ENCODE data around the gene WNK2. TPM values are rescaled to one million over a fixed set of nuclear protein-coding genes. Genes with fewer than 3 reads are reported as not detected.

The WNK2 gene
- total RNA-seq, 1 donor from 2014 or later = 1.9 TPM

DNA sequence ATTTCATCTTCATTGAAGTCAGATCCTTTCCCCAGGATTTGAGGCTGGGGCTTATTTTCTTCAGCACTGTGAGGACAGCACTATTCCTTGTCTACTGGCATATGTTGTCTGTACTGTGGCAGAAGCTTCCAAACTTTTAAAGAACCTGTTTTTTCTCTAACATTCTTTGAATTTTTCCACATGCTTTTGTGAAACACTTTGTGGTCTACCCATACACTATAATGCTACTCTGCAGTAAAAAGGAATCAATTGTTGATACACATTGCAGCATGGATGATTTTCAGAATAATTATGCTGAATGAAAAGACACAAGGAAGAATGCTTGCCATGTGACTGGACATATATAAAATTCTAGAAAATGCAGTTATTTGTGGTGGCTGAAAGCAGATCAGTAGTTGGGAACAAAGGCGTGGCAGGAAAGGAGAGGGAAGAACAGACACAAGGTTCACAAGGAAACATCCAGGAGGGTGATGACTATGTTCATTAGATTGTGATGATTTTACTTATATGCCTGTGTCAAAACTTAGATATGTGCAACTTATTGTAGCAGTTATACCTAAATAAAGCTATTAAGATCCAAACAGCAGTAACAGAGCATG is 96.8 kb downstream of the WNK2 start:
- no peaks in the 10 kb centered on the region for H3K36me3 Mint-ChIP-seq (ENCODE audit: low read depth, unreplicated experiment)
- Histone ChIP-seq H3K36me3 (ENCODE audit: insufficient read depth, low read length) (no peaks in the 10 kb centered on the region), H3K27ac (ENCODE audit: low read depth, low read length) (no peak overlapping the region), H4K20me1 (ENCODE audit: insufficient read depth, low read length) (no peaks in the 10 kb centered on the region), H3K9me3 (ENCODE audit: insufficient read depth, low read depth, low read length) (no peaks in the 10 kb centered on the region), H2AFZ (ENCODE audit: low read depth, low read length) (no peak overlapping the region), H3K4me2 (ENCODE audit: low read length) (no peak overlapping the region), H3K27me3 (ENCODE audit: insufficient read depth, low read length) (peaks cover 2% of the 10 kb centered on the region), H3K79me2 (ENCODE audit: insufficient read depth, low read length) (no peaks in the 10 kb centered on the region), H3K4me3 (ENCODE audit: insufficient read depth, low read depth, low read length) (no peak overlapping the region), H3K9ac (ENCODE audit: low read length) (no peak overlapping the region), H3K4me1 (ENCODE audit: insufficient read depth, low read length) (no peaks in the 10 kb centered on the region)
- DNase-seq (ENCODE audit: low read depth) = no peak
- peaks cover 13% of the 10 kb centered on the region for H3K4me1 Mint-ChIP-seq (ENCODE audit: low read depth, unreplicated experiment)
- TF ChIP-seq EZH2 (IDR thresholded peaks at IDR 0.05; ENCODE audit: insufficient read depth, low read length) = no peak
- TF ChIP-seq, protein P1, sequence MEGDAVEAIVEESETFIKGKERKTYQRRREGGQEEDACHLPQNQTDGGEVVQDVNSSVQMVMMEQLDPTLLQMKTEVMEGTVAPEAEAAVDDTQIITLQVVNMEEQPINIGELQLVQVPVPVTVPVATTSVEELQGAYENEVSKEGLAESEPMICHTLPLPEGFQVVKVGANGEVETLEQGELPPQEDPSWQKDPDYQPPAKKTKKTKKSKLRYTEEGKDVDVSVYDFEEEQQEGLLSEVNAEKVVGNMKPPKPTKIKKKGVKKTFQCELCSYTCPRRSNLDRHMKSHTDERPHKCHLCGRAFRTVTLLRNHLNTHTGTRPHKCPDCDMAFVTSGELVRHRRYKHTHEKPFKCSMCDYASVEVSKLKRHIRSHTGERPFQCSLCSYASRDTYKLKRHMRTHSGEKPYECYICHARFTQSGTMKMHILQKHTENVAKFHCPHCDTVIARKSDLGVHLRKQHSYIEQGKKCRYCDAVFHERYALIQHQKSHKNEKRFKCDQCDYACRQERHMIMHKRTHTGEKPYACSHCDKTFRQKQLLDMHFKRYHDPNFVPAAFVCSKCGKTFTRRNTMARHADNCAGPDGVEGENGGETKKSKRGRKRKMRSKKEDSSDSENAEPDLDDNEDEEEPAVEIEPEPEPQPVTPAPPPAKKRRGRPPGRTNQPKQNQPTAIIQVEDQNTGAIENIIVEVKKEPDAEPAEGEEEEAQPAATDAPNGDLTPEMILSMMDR (IDR thresholded peaks at IDR 0.05; ENCODE audit: insufficient read depth, low read depth, low read length) = no peak
- no peak overlapping the region for H3K4me3 Mint-ChIP-seq (ENCODE audit: unreplicated experiment)
- H3K27ac Mint-ChIP-seq (ENCODE audit: unreplicated experiment) = no peak overlapping the region
- no peak for FAIRE-seq
- peaks cover 1% of the 10 kb centered on the region for H3K27me3 Mint-ChIP-seq (ENCODE audit: low read depth, unreplicated experiment)
- H3K9me3 Mint-ChIP-seq (ENCODE audit: unreplicated experiment) = peaks cover 5% of the 10 kb centered on the region

DNA sequence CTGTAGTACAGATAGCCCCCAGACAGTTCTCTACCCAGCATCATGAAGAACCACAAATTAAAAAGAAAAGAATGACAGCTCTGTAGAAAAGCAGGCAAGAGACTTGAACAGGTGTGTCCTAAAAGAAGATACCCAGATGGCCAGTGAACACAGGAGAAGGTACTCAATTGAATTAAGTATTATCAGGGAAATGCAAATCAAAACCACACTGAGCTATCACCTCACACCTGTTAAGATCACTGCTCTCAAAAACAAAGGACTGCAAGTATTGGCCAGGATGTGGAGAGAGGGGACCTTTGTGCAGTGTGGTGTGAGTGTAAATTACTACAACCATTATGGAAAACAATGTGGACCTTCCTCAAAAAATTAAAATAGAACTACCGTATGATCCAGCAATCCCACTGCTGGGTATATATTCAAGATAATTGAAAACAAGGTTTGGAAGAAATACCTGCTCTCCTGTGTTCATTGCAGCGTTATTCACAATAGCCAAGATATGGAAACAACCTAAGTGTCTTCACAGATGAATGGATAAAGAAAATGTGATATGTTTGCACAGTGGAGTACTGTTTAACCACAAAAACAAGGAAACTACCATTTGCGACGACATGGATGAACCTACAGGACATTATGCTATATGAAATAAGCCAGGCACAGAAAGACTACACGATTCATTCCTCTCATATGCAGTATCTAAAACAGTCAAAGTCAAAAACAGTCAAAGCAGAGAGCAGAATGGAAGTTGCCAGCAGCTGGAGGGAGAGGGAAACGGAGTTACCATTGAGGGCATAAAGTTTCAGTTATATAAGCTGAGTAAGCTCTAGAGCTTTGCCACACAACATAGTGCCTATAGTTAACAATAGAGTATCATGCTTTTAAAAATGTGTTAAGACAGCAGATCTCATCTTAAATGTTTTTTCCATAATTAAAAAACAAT is 102.6 kb downstream of the WNK2 start:
- H3K36me3 Mint-ChIP-seq (ENCODE audit: low read depth, unreplicated experiment) = no peaks in the 10 kb centered on the region
- Histone ChIP-seq H3K36me3 (ENCODE audit: insufficient read depth, low read length) (no peaks in the 10 kb centered on the region), H3K9me3 (ENCODE audit: insufficient read depth, low read depth, low read length) (no peaks in the 10 kb centered on the region), H3K27ac (ENCODE audit: low read depth, low read length) (no peak overlapping the region), H4K20me1 (ENCODE audit: insufficient read depth, low read length) (no peaks in the 10 kb centered on the region), H3K4me2 (ENCODE audit: low read length) (no peak overlapping the region), H2AFZ (ENCODE audit: low read depth, low read length) (no peak overlapping the region), H3K4me1 (ENCODE audit: insufficient read depth, low read length) (peaks cover 3% of the 10 kb centered on the region), H3K79me2 (ENCODE audit: insufficient read depth, low read length) (no peaks in the 10 kb centered on the region), H3K9ac (ENCODE audit: low read length) (no peak overlapping the region), H3K4me3 (ENCODE audit: insufficient read depth, low read depth, low read length) (no peak overlapping the region), H3K27me3 (ENCODE audit: insufficient read depth, low read length) (no peaks in the 10 kb centered on the region)
- H3K9me3 Mint-ChIP-seq (ENCODE audit: unreplicated experiment) = peaks cover 5% of the 10 kb centered on the region
- H3K4me1 Mint-ChIP-seq (ENCODE audit: low read depth, unreplicated experiment) = peaks cover 2% of the 10 kb centered on the region
- H3K27me3 Mint-ChIP-seq (ENCODE audit: low read depth, unreplicated experiment) = peaks cover 22% of the 10 kb centered on the region
- TF ChIP-seq, protein P1 (IDR thresholded peaks at IDR 0.05; ENCODE audit: insufficient read depth, low read depth, low read length) = no peak
- no peak for TF ChIP-seq EZH2 (IDR thresholded peaks at IDR 0.05; ENCODE audit: insufficient read depth, low read length)
- H3K4me3 Mint-ChIP-seq (ENCODE audit: unreplicated experiment) = no peak overlapping the region
- FAIRE-seq (no peak), DNase-seq (ENCODE audit: low read depth) (no peak)
- no peak overlapping the region for H3K27ac Mint-ChIP-seq (ENCODE audit: unreplicated experiment)
